ENCODE results near the gene SYNM.

GRCh38 chr15:99130765-99131440, 26.0 kb downstream of the SYNM start:
- TF ChIP-seq, protein P1, sequence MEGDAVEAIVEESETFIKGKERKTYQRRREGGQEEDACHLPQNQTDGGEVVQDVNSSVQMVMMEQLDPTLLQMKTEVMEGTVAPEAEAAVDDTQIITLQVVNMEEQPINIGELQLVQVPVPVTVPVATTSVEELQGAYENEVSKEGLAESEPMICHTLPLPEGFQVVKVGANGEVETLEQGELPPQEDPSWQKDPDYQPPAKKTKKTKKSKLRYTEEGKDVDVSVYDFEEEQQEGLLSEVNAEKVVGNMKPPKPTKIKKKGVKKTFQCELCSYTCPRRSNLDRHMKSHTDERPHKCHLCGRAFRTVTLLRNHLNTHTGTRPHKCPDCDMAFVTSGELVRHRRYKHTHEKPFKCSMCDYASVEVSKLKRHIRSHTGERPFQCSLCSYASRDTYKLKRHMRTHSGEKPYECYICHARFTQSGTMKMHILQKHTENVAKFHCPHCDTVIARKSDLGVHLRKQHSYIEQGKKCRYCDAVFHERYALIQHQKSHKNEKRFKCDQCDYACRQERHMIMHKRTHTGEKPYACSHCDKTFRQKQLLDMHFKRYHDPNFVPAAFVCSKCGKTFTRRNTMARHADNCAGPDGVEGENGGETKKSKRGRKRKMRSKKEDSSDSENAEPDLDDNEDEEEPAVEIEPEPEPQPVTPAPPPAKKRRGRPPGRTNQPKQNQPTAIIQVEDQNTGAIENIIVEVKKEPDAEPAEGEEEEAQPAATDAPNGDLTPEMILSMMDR (conservative IDR thresholded peaks at IDR 0.05; ENCODE audit: low read depth, low read length), result no peak
- no peak for TF ChIP-seq EZH2phosphoT487 (IDR thresholded peaks at IDR 0.05; ENCODE audit: borderline replicate concordance, low read length)
